ENCODE measurements around the gene PRELID3B. TPM values are rescaled to one million over a fixed set of nuclear protein-coding genes. Genes with fewer than 3 reads are reported as not detected.

PRELID3B gene
- total and polyA plus RNA-seq, 10 of the 15 experiments (the other 5 are each of a cell fraction or from before 2014, with no cell fraction given) = 72.5 to 151 (median 124) TPM

DNA sequence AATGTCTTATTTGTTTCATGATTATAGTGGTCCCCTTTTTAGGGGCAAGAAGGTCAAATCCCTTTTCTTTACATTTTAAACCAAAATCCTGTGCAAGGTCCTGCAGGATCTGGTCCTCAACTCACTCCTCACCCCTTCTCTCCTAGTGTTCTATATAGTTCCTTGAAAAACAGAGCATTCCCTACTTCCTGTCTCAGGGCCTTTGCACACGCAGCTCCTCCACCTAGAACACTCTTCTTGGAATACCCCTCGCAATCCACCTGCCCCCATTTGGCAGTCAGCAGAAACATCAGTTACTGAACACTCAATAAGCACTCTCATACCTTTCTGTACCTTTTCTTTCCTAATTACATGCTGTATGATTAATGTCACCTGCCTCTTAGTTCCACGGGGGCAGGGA is 7.2 kb downstream of the PRELID3B start (continued):
- TF ChIP-seq, protein P1, sequence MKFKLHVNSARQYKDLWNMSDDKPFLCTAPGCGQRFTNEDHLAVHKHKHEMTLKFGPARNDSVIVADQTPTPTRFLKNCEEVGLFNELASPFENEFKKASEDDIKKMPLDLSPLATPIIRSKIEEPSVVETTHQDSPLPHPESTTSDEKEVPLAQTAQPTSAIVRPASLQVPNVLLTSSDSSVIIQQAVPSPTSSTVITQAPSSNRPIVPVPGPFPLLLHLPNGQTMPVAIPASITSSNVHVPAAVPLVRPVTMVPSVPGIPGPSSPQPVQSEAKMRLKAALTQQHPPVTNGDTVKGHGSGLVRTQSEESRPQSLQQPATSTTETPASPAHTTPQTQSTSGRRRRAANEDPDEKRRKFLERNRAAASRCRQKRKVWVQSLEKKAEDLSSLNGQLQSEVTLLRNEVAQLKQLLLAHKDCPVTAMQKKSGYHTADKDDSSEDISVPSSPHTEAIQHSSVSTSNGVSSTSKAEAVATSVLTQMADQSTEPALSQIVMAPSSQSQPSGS (IDR thresholded peaks at IDR 0.05; ENCODE audit: low read length) = no peak

DNA sequence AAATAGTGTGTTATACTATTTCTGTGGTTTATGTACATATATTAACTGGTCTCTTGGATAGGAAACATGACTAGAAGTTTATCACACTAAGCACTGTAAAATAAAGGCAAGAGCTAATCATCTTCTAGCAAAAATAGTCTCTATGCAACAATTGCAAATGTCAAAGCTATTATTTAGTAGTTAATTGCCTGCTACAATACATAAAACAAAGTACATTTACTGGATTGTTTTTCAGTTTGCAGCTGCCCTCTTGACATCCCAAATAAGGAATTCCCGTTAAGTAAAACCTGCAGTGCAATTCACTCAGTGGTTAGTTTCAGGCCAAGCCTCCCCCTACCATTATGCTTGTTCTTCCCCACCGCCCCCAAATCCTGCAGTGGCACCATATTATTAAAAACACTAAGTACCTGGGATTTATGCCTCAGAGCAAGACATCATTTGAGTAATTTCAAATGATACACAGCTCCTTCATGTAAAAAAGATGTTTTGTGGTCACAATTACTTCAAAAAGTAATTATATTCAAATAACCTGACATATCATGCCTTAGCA is 8.9 kb downstream of the PRELID3B start:
- SMC1A ChIA-PET (ENCODE audit: uncharacterized antibody, unreplicated experiment) = interaction anchor here (0.8 to 1.5 kb wide), 3 partner anchors 8 to 149 kb away, joined by 3 to 8 read pairs (median 5); no protein-coding TSS in a partner anchor

More for the DNA sequence above, 8.9 kb downstream of the PRELID3B start:
- Histone ChIP-seq H4K20me1 (ENCODE audit: control insufficient read depth, insufficient read depth) (no peaks in the 10 kb centered on the region), H3K36me3 (ENCODE audit: control insufficient read depth in 2 of 2, insufficient read depth in 2 of 2, low read length in 1 of 2) (peaks cover 10 to 25% of the 10 kb centered on the region in 2 experiments), H3K9me3 (replicated peaks; ENCODE audit: control insufficient read depth, insufficient read depth, low read length) (no peaks in the 10 kb centered on the region), H3K4me2 (ENCODE audit: control insufficient read depth, insufficient read depth) (no peak overlapping the region), H3K4me3 (no peak overlapping the region), H3K4me1 (ENCODE audit: control insufficient read depth, insufficient read depth, low read length) (no peaks in the 10 kb centered on the region; the same call in 1 of the 2 replicates), H3K9ac (ENCODE audit: control insufficient read depth, insufficient read depth, low read length) (no peak overlapping the region), H2AFZ (ENCODE audit: control insufficient read depth, low read depth, low read length) (no peak overlapping the region), H3K27ac (ENCODE audit: control insufficient read depth, insufficient read depth) (no peak overlapping the region), H3K79me2 (ENCODE audit: control insufficient read depth, insufficient read depth, low read length) (peaks cover 60% of the 10 kb centered on the region), H3K27me3 (replicated peaks in 1 of 2; ENCODE audit: control insufficient read depth in 2 of 2, insufficient read depth in 2 of 2, low read length in 1 of 2) (no peaks in the 10 kb centered on the region)
- no peak for ATAC-seq
- no TSS peak for BruUV-seq (replicated peaks)
- no peak for DNase-seq (ENCODE audit: low read depth, low spot score)
- intact Hi-C loops (cut with micrococcal nuclease; ENCODE audit: unreplicated experiment) = loop anchor here (2.0 to 10.0 kb wide), 4 partner anchors 49 to 379 kb away; partner anchors contain the start of genes NELFCD and STX16
- TF ChIP-seq BCL3 (IDR thresholded peaks at IDR 0.05; ENCODE audit: borderline replicate concordance, insufficient read depth, low read depth, low read length, poor library complexity, severe bottlenecking) (no peak), WRNIP1 (IDR thresholded peaks at IDR 0.05; ENCODE audit: borderline replicate concordance, low read depth, low read length) (no peak), ZSCAN29 (IDR thresholded peaks at IDR 0.05) (no peak), BHLHE40 (IDR thresholded peaks at IDR 0.05; ENCODE audit: borderline replicate concordance in 1 of 2, low read depth in 2 of 2, low read length in 1 of 2) (no peak)
- TF ChIP-seq, protein P2, sequence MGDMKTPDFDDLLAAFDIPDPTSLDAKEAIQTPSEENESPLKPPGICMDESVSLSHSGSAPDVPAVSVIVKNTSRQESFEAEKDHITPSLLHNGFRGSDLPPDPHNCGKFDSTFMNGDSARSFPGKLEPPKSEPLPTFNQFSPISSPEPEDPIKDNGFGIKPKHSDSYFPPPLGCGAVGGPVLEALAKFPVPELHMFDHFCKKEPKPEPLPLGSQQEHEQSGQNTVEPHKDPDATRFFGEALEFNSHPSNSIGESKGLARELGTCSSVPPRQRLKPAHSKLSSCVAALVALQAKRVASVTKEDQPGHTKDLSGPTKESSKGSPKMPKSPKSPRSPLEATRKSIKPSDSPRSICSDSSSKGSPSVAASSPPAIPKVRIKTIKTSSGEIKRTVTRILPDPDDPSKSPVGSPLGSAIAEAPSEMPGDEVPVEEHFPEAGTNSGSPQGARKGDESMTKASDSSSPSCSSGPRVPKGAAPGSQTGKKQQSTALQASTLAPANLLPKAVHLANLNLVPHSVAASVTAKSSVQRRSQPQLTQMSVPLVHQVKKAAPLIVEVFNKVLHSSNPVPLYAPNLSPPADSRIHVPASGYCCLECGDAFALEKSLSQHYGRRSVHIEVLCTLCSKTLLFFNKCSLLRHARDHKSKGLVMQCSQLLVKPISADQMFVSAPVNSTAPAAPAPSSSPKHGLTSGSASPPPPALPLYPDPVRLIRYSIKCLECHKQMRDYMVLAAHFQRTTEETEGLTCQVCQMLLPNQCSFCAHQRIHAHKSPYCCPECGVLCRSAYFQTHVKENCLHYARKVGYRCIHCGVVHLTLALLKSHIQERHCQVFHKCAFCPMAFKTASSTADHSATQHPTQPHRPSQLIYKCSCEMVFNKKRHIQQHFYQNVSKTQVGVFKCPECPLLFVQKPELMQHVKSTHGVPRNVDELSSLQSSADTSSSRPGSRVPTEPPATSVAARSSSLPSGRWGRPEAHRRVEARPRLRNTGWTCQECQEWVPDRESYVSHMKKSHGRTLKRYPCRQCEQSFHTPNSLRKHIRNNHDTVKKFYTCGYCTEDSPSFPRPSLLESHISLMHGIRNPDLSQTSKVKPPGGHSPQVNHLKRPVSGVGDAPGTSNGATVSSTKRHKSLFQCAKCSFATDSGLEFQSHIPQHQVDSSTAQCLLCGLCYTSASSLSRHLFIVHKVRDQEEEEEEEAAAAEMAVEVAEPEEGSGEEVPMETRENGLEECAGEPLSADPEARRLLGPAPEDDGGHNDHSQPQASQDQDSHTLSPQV (IDR thresholded peaks at IDR 0.05) = no peak
- ChIA-PET RAD21 (ENCODE audit: unreplicated experiment) (interaction anchor here (1.7 to 2.5 kb wide), 3 partner anchors 16 to 55 kb away, joined by 4 to 11 read pairs (median 10); no protein-coding TSS in a partner anchor), CTCF (interaction anchor here (0.9 to 1.2 kb wide), 2 partner anchors 9 to 164 kb away, joined by 3 read pairs; partner anchors contain the start of gene PRELID3B), POLR2A (interaction anchor here (1.2 to 6.0 kb wide), 3 partner anchors 9 to 130 kb away, joined by 3 to 40 read pairs (median 6); partner anchors contain the start of gene PRELID3B)
- in situ Hi-C loops (cut with MboI) = no loop called here
- FAIRE-seq = no peak
- 96% methylated on average over 2 of the region's 2 CpGs for WGBS (ENCODE audit: insufficient coverage, insufficient replicate concordance, low lambda C conversion rate, missing lambda C conversion rate)
